ENCODE results near the gene ZMIZ1. TPM values are rescaled to one million over a fixed set of nuclear protein-coding genes. Genes with fewer than 3 reads are reported as not detected.

ZMIZ1 gene
- total RNA-seq, 4 donors from 2014 or later = 18.7 to 188 (median 36.7) TPM

DNA sequence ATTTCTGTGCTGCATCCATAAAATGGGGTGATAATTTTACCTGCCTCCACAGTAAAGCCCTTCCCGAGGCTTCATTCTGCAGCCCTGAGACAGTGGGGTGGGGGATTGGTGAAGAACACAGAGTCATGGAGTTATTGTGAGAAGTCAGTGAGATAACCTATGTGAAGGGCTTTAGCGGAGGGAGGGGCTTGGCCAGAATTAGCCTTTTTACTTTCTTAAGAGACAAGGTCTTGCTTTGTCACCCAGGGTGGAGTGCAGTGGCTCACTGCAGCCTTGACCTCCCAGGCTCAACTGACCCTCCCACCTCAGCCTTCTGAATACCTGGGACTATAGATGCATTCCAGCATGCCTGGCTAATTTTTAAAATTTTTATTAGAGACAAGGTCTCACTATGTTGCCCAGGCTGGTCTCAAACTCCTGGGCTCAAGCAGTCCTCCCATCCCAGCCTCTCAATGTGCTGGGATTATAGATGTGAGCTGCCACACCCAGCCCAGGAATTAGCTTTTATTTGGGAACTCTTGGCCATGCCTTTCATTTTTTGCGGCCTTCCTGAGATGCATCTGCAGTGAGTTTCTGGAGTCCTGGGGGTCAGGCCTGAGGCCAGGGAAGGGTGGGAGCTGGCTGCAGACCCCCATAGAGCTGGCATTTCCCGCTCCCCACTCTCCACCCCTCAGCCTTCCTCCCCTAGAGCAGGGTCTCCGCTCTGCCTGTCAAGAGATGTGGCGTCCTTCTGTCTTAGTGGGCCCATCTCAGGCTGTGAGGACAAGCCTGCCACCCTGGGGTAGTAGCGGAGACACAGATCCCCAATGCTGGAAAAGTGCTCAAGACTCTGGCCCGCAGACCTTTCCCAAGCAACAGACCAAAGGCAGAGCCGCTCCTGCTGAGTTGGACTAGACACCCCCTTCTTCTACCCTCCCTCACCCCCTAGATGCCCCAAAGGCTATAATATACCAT is 77.0 kb downstream of the ZMIZ1 start:
- intact Hi-C loops (cut with DNase I; ENCODE audit: low total_unique reads) = no loop called here
- DNase-seq = no peak
- Histone ChIP-seq H3K36me3 (no peaks in the 10 kb centered on the region), H3K27ac (peak overlapping the region; percentile 93 to 94), H3K4me3 (no peak overlapping the region), H3K27me3 (no peaks in the 10 kb centered on the region), H3K9me3 (no peaks in the 10 kb centered on the region), H3K4me1 (peaks cover 32 to 59% of the 10 kb centered on the region in 2 donors)
- TF ChIP-seq, protein P1, sequence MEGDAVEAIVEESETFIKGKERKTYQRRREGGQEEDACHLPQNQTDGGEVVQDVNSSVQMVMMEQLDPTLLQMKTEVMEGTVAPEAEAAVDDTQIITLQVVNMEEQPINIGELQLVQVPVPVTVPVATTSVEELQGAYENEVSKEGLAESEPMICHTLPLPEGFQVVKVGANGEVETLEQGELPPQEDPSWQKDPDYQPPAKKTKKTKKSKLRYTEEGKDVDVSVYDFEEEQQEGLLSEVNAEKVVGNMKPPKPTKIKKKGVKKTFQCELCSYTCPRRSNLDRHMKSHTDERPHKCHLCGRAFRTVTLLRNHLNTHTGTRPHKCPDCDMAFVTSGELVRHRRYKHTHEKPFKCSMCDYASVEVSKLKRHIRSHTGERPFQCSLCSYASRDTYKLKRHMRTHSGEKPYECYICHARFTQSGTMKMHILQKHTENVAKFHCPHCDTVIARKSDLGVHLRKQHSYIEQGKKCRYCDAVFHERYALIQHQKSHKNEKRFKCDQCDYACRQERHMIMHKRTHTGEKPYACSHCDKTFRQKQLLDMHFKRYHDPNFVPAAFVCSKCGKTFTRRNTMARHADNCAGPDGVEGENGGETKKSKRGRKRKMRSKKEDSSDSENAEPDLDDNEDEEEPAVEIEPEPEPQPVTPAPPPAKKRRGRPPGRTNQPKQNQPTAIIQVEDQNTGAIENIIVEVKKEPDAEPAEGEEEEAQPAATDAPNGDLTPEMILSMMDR (IDR thresholded peaks at IDR 0.05) = no peak
- no peak for TF ChIP-seq POLR2A (IDR thresholded peaks at IDR 0.05)

DNA sequence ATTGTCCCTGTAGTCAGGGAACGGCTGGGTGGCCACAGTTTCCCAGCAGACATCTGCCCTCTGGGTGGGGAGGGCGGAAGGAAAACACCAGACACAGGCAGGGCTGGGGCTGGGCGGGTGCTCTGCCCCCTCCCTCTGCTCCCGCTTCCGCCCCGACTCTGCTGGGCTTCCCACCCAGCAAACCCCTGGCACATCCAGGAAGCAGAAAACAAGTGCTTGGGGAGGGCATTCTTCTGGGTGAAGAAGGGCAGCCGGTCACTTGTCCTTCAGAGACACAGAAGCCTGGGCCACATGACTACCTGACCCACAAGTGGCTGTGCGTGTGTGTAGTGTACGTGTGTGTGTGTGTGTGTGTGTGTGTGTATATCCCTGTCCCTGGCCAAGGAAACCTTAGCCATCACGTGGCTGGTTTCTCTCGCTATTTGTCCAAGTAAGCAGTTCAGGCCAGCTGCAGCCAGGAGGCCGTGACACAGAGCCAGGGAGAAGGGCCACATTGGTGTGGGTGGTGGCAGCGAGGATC is 77.9 kb downstream of the ZMIZ1 start:
- Histone ChIP-seq H3K27ac (peak overlapping the region; percentile 93 to 94), H3K36me3 (no peaks in the 10 kb centered on the region), H3K4me1 (peaks cover 23 to 56% of the 10 kb centered on the region in 2 donors), H3K27me3 (no peaks in the 10 kb centered on the region), H3K4me3 (no peak overlapping the region), H3K9me3 (no peaks in the 10 kb centered on the region)
- intact Hi-C loops (cut with DNase I; ENCODE audit: low total_unique reads) = no loop called here
- TF ChIP-seq, protein P1 (IDR thresholded peaks at IDR 0.05) = peak in 3 of 4 experiments; percentile 23 to 41 (median 33)
- no peak for TF ChIP-seq POLR2A (IDR thresholded peaks at IDR 0.05)
- DNase-seq = peak in 1 of 2 donors; percentile 80

DNA sequence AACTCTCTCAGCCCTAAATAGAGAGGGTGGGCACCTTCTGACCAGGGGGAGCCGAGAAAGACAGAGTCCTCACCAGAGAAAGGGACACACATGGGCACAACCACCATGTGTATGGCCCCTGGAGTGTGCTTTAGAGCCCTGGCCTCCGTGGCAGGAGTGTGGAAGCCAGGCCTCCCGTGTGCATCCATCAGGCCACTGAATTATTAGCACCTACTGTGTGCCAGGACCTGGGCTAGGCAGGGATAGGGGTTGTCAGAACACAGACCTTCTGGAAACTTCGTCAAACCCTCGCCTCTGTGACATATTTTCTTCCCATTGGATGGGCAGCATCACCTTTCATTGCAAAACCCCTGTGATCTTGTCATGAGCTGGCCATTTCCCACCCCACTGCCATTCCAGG is 78.5 kb downstream of the ZMIZ1 start:
- no peaks in the 10 kb centered on the region for H3K9me3 ChIP-seq
- intact Hi-C loops (cut with DNase I; ENCODE audit: low total_unique reads) = no loop called here
- no peaks in the 10 kb centered on the region for H3K36me3 ChIP-seq
- H3K4me3 ChIP-seq = no peak overlapping the region
- H3K27ac ChIP-seq = peak overlapping the region; percentile 93 to 94
- H3K4me1 ChIP-seq = peaks cover 23 to 59% of the 10 kb centered on the region in 2 donors
- no peaks in the 10 kb centered on the region for H3K27me3 ChIP-seq
- no peak for TF ChIP-seq POLR2A (IDR thresholded peaks at IDR 0.05)
- TF ChIP-seq, protein P1 (IDR thresholded peaks at IDR 0.05) = no peak
- DNase-seq = no peak

DNA sequence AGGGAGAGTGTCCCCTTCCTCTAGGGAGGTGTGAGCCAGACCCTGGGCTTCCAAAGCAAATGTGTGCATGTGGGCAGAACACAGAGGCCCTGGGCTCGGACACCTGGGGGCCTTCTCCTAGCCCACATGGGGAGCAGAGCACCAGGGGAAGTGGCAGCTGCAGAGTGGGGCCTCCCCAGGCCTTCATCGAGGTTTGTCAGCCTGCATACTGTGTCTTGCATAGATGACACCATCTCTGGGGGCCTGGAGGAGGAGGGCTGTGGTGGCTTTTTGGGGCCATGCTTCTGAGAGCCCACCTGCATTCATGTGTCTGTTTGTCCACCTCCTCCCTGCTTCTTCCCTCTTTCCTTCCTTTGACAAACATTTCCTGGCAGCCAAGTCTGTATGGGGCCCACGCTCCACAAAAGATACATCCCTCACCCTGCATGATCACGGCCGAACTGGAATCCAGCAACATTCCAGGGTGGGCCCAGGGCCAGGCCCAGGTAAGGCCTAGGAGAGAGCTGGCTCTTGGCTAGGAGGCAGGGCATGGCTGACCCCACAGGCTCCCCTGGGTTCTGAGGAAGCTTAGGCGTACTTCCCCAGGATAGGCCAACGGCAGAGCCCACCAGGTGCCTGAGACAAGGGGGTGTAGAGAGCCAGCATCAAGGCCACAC is 79.2 kb downstream of the ZMIZ1 start:
- no peak for DNase-seq
- Histone ChIP-seq H3K36me3 (no peaks in the 10 kb centered on the region), H3K9me3 (no peaks in the 10 kb centered on the region), H3K27ac (peak overlapping the region; percentile 93 to 94), H3K27me3 (no peaks in the 10 kb centered on the region), H3K4me3 (no peak overlapping the region), H3K4me1 (peaks cover 23 to 65% of the 10 kb centered on the region in 2 donors)
- intact Hi-C loops (cut with DNase I; ENCODE audit: low total_unique reads) = no loop called here
- TF ChIP-seq POLR2A (IDR thresholded peaks at IDR 0.05) = no peak
- TF ChIP-seq, protein P1 (IDR thresholded peaks at IDR 0.05) = no peak
